Kidney (tissue), 14 donors: ENCODE measurements around the gene FAAP20. TPM values are rescaled to one million over a fixed set of nuclear protein-coding genes. Genes with fewer than 3 reads are reported as not detected.
A peak's percentile ranks its signal among the peaks of the same experiment; 100 is the strongest.

ENCODE experiments used
- DNase-seq, 5 donors: peaks; one replicate each; pipeline ENCODE4 v3.0.0-alpha.2; 2013 to 2020
- FAIRE-seq: peaks from 2 replicates; lab custom pipeline; 2012; peaks lifted over from hg19 to GRCh38; lab: Jason Lieb, UNC
- H3K27ac ChIP-seq, 2 donors: one replicate each; pipeline ENCODE4 v1.7.0; 2013; ENCODE audit warnings: low read depth in 2 of 2, low read length in 2 of 2, inconsistent platforms in 1 of 2
- H3K27me3 ChIP-seq: one replicate; pipeline ENCODE4 v1.7.1; 2013; ENCODE audit warnings: low read length, inconsistent platforms; ENCODE audit not compliant: control insufficient read depth, insufficient read depth
- H3K36me3 ChIP-seq, 3 donors: one replicate each; pipeline versions ENCODE4 v1.7.0 to v1.7.1; 2013; ENCODE audit warnings: low read length in 3 of 3, control low read depth in 1 of 3, inconsistent platforms in 1 of 3; ENCODE audit not compliant: insufficient read depth in 3 of 3, control insufficient read depth in 2 of 3
- H3K4me1 ChIP-seq, 3 donors: one replicate each; pipeline versions ENCODE4 v1.7.0 to v1.7.1; 2013; ENCODE audit warnings: low read length in 3 of 3, inconsistent platforms in 1 of 3, low read depth in 1 of 3; ENCODE audit not compliant: control insufficient read depth in 2 of 3, insufficient read depth in 2 of 3
- H3K4me3 ChIP-seq, 3 donors: one replicate each; pipeline versions ENCODE4 v1.7.0 to v1.8.1; 2013; ENCODE audit warnings: low read length in 3 of 3, control low read depth in 1 of 3, inconsistent platforms in 1 of 3
- H3K9ac ChIP-seq, 3 donors: one replicate each; pipeline versions ENCODE4 v1.7.0 to v1.7.1; 2013; ENCODE audit warnings: low read length in 3 of 3, control low read depth in 1 of 3, inconsistent platforms in 1 of 3
- H3K9me3 ChIP-seq, 3 donors: one replicate each; pipeline versions ENCODE4 v1.7.0 to v1.7.1; 2013; ENCODE audit warnings: low read length in 3 of 3, control low read depth in 1 of 3, inconsistent platforms in 1 of 3; ENCODE audit not compliant: control insufficient read depth in 2 of 3, insufficient read depth in 1 of 3
- intact Hi-C: fragments of 100-400 bp; cut with DNase I; formaldehyde crosslinking; loops from one replicate; pipeline ENCODE4 v1.11.1; 2022
- polyA plus RNA-seq: library from polyadenylated mRNA; stranded (reverse); fragments of 350-450 nt; fragmentation: Illumina TruSeq; extraction: RNeasy Lipid Tissue Mini Kit (QIAGEN cat#74804); gene quantifications from one replicate; pipeline ENCODE4 v1.2.3, GENCODE V29; 2014; ENCODE audit warnings: low read depth, low replicate concordance; ENCODE audit not compliant: insufficient read depth
- total RNA-seq: library from RNA; stranded (reverse); fragmentation: NEBNext Ultra II Directional; extraction: Animal tissue kit (Norgen Biotek cat#: 25700); gene quantifications from one replicate; pipeline ENCODE4 v1.2.1, GENCODE V29; 2021
- TF ChIP-seq, protein P1 (sequence below): IDR thresholded peaks from 3 replicates; pipeline ENCODE4 v1.5.1; 2012; ENCODE audit warnings: mild to moderate bottlenecking, moderate library complexity, borderline replicate concordance; ENCODE audit not compliant: insufficient read depth; ENCODE audit errors: extremely low read depth
- donor health status: control.
- donor health status: control.
- donor health status: control.
- donor health status: control.
- donor health status: control.
- donor health status: DM: yes; HTN: yes; CAD: no.
- donor health status: Normal renal cell carcinoma (clear cell type).

FAAP20 gene
- total and polyA plus RNA-seq, 2 donors from 2014 or later, result 69.0 to 109 TPM

GRCh38 chr1:2241820-2242219, 47.2 kb upstream of the FAAP20 start:
- DNase-seq (no peak), FAIRE-seq (no peak)
- H3K4me1 ChIP-seq, result peaks cover 0 to 61% (median 50%) of the 10 kb centered on the region in 3 donors
- TF ChIP-seq, protein P1, sequence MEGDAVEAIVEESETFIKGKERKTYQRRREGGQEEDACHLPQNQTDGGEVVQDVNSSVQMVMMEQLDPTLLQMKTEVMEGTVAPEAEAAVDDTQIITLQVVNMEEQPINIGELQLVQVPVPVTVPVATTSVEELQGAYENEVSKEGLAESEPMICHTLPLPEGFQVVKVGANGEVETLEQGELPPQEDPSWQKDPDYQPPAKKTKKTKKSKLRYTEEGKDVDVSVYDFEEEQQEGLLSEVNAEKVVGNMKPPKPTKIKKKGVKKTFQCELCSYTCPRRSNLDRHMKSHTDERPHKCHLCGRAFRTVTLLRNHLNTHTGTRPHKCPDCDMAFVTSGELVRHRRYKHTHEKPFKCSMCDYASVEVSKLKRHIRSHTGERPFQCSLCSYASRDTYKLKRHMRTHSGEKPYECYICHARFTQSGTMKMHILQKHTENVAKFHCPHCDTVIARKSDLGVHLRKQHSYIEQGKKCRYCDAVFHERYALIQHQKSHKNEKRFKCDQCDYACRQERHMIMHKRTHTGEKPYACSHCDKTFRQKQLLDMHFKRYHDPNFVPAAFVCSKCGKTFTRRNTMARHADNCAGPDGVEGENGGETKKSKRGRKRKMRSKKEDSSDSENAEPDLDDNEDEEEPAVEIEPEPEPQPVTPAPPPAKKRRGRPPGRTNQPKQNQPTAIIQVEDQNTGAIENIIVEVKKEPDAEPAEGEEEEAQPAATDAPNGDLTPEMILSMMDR, result no peak
- peaks cover 0 to 3% (median 0%) of the 10 kb centered on the region in 3 donors for H3K36me3 ChIP-seq
- no peak overlapping the region for H3K4me3 ChIP-seq
- H3K9ac ChIP-seq, result no peak overlapping the region
- no peaks in the 10 kb centered on the region for H3K27me3 ChIP-seq
- H3K9me3 ChIP-seq, result no peaks in the 10 kb centered on the region
- H3K27ac ChIP-seq, result no peak overlapping the region
- intact Hi-C loops, result no loop called here

- H3K4me1 ChIP-seq, result peaks cover 0 to 58% (median 47%) of the 10 kb centered on the region in 3 donors
- H3K9ac ChIP-seq, result peak overlapping the region in 1 of 3 donors; percentile 31
- DNase-seq (peak in 4 of 5 donors; percentile 67 to 93 (median 77)), FAIRE-seq (no peak)
- peak overlapping the region; percentile 36 to 60 for H3K27ac ChIP-seq
- TF ChIP-seq, protein P1, result no peak
- intact Hi-C loops, result no loop called here
- no peak overlapping the region for H3K4me3 ChIP-seq
- H3K36me3 ChIP-seq, result peaks cover 0 to 3% (median 0%) of the 10 kb centered on the region in 3 donors
- H3K9me3 ChIP-seq, result no peaks in the 10 kb centered on the region
- H3K27me3 ChIP-seq, result no peaks in the 10 kb centered on the region
Observed at GRCh38 chr1:2240270-2241156, 45.9 kb upstream of the FAAP20 start.

DNA sequence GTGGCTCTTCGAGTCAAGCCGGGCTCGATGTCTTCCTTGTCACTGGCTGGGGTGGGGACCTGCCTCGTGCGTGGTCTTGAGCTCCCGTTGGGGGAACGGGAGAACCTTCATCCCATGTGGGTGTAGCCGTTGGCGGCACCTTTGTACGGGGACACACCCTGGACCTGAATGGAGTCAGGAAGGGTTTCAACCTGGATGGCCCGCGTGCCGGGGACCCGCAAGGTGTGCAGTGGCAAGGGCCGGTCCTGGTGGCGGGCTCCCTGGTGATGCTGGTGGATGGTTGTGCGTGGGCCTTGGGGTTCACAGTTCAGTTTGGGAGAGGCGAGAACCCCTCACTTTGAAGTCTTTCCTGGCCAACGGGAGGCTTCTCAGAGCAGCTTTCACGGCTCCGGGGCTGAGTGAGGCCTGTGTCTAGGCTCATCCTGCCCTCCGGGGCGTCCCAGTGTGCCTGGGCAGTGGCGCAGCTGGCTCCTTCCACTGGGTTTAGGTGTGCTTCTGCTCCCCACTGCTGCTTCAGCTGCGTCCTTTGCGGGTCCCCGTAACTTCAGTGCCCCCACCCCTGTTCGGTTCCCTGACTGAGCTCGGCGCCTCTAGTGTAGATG, 44.9 kb upstream of the FAAP20 start:
- TF ChIP-seq, protein P1, result no peak
- Histone ChIP-seq H3K4me1 (peaks cover 0 to 64% (median 51%) of the 10 kb centered on the region in 3 donors), H3K9ac (peak overlapping the region in 2 of 3 donors; percentile 31 to 41), H3K9me3 (no peaks in the 10 kb centered on the region), H3K27me3 (no peaks in the 10 kb centered on the region), H3K4me3 (no peak overlapping the region), H3K27ac (peak overlapping the region in 1 of 2 donors; percentile 60), H3K36me3 (peaks cover 0 to 3% (median 0%) of the 10 kb centered on the region in 3 donors)
- no peak for FAIRE-seq
- intact Hi-C loops, result no loop called here
- DNase-seq, result no peak
